NK-92 (cell line): Measurements from ENCODE around the gene SLC9C2.
"Not testable (repeated sequence)": the region's sequence is repeated elsewhere in the genome, so short reads cannot be mapped to it uniquely, and the experiment has no call there.

ENCODE experiments used
- DNase-seq: peaks from one replicate; lab custom pipeline; 2025; ENCODE audit not compliant: unreplicated experiment; lab: John Stamatoyannopoulos, UW

SLC9C2 gene, protein sequence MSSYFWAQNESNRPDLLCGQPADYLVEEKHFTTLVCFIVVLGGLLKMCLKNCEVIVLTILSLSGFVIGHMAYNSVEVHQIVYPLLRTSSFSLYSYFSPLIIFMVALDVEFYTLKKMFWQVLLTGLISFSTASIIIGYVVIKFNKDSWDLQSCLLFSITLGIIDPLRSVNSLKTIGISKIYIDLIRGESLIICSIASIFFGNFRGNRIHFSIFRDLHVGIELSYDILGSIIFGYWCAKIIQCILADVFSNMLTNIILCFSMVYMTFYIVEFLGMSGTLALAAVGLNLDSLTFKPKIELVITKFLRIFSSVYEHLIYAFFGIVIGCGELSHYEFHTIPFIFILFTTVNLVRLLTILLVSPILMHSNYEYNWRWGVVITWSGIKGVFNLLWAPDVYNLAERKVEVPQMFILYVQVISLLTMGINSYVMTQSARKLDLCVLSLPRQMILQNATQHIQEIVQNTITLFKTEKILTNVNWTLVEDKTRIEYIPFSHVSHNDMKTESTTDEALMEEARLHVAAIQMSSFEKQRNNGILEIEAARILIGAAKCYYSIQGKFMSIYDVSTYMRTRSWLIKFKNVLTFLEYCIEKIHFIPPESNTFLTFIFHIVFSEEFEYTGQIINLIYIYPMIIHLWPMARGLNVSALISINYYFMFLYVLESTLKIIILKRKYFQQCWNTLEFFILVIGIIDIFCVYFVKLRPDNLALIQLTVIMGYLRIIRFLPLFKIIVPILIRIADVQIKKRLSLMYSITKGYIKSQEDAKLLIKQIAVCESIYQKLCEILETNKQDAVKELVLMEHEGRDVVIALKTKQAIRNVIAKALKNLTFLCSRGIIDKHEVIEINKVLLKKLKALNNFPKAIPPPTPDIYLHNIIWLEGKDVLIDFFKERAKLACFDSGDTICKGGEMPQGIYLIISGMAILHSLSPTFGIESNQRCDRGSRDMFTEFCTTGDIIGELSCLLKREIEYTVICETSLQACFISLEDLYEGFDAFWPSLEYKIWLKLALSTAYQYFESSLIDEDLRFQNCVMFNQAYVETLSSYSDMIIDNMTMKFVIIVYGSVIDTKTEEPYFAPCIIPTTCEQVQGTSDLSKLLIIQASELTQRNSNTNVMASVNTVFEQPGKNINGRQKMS

DNA sequence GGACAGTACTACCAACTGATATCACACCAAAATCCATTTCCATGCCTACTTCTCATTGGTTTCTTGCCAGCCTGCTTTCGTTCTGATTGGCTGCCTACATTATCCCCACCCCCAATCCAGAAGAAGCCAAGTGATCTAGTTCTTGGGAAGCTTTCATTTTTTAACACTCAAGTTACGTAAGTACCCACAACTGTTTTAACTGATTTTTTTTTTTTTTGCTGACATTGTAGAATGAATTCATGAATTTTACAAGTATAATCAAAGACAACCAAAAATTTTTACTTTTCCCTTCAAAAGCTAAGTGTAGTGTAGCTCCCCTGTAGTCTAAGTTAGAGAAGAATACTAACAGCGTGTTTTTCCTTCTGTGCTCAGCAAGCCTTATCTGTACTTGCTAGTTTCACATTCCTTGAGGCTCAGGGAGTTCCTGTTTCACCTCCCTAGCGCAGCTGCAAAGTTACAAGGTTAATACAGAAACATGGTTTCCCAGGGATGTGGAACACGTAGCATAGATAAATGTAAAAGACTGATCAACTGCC is at the start of gene SLC9C2:
Gene SLC9C2, minus strand, starts transcription at position 17 of the 536 bp plus-strand sequence. CDS start 1,296 bp downstream, outside the sequence.
- no peak for DNase-seq

DNA sequence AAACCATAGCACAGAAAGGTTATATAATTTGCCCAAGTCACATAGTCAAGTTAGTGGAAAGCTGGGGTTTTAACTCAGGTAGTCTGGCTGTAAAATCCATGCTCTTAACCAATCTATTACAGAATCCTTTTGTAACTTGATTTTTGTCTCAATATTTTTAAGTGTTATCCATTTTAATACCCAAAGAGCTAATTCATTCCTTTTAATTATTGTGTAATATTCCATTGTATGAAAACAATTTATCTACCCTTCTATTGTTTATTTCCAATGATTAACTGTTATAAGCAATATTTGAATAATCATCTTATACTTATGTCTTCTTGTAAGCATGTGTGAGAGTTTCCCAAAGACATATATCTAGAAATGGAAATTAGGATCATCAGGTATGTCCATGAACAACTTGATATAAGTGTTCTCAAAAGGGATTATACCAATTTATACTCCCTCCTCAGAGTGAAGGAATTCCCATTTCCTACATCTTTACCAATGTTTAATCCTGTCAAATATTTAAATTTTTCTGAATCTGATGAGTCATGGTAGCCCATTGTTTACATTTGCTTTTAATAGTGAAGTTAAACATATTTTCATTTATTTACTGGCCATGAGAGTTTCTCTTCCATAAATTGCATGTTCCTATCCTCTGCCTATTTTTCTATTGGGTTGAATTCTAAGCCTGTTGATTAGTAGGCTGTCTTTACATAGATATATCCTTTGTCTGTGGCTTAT is 46.2 kb upstream of the SLC9C2 start:
- no peak for DNase-seq

DNA sequence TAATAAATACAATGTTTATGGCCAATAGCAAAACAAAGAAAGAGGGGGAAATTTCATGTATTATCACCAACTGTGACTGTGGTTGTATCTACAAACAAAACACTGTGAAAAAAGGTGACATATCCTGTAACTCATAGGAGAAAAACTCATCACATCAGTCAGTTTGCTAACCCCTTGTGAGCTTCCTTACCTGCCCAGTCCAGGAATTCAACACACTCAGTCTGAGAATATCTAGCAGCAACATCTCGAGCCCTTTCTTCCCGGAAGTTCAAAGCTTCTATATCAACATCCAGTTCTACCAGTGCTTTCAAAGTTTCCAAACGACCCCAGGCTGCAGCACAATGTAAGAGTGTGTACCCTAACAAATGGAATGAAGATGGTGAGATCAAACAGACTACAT is 43.8 kb upstream of the SLC9C2 start:
- no peak for DNase-seq

DNA sequence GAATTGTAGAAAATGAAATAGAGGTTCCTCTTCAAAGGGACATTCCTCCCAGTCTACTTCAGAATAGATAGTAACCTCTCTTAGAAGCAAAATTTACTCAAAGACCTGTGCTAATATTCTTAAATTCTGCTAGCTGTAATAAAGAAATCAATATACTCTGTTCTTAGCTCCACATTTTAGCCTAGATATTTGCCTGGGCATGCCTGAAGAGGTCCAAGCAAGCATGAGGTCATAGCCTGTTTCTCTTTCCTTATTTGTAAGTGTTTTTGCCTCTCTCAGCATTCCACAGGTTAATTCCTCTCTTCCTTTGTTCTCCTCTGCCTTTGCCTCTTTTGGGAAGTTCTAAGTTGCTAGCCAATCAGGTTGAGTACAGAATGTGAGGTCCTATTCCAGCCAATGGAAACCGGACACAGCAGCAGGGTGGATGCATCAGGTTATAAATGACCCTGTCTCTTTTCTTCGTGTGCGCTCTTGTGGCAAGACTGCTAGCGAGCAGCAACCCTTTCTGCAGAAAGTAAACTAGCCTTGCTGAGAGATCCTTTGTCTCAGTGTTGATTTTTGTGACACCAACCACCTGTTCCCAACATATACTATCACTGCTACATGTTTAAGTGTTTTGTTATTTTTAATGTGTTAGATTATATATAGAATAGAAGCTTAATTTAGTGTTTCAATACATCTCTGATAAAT is 39.7 kb upstream of the SLC9C2 start:
- not testable (repeated sequence) for DNase-seq

DNA sequence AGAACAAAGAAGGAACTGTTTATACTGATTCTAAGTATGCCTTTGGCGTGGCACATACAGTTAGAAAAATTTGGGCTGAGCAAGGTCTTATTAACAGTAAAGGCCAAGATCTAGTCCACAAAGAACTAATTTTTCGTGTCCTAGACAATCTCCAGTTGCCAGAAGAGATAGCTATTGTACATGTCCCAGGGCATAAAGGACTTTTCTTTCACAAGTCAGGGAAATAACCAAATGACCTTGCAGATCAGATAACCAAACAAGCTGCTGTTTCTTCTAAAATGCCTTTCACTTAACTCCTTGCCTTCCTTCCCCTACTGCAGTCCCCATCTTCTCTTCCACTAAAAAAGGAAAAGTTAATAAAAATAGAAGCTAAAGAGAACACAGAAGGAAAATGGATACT is 36.2 kb upstream of the SLC9C2 start:
- no peak for DNase-seq

DNA sequence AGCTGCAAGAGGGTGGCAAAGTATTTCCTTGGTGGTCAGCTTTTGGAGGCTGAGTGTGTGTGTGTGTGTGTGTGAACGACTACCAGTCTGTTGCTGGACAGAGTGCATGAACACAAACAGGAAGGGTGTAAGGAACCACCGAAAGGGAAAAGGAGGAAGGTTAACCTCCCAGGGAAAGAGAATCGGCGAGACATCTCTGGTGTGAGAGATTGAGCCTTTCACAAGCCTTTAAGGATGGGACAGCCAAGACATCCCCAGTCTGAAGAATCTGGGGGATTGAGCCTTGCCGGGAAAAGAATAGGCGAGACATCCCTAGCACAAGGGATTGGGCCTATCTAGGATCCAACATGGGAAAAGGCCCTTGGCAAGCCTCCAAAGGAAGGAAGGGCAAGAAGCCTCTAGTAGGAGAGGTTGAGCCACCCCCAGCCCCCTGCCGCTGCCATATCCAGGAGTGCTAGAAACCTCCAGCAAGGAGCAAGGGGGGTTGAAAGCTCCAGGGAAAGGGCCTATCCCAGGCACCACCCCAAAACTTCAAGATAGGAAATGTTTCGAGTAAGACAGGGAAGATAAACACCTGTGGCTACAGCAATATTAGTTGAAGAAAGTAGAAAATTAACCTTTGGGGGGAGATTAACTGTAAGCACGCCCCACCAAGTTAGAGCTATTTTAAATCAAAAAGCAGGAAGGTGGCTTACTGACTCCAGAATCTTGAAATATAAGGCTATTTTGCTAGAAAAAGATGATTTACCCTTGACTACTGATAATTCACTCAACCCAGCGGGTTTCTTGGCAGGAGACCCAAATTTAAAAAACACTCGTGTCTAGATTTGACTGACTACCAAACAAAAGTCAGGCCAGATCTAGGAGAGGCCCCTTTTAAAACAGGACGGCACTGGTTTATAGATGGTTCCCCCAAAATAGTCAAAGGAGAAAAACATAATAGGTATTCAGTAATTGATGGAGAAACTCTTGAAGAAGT is 35.5 kb upstream of the SLC9C2 start:
- no peak for DNase-seq

DNA sequence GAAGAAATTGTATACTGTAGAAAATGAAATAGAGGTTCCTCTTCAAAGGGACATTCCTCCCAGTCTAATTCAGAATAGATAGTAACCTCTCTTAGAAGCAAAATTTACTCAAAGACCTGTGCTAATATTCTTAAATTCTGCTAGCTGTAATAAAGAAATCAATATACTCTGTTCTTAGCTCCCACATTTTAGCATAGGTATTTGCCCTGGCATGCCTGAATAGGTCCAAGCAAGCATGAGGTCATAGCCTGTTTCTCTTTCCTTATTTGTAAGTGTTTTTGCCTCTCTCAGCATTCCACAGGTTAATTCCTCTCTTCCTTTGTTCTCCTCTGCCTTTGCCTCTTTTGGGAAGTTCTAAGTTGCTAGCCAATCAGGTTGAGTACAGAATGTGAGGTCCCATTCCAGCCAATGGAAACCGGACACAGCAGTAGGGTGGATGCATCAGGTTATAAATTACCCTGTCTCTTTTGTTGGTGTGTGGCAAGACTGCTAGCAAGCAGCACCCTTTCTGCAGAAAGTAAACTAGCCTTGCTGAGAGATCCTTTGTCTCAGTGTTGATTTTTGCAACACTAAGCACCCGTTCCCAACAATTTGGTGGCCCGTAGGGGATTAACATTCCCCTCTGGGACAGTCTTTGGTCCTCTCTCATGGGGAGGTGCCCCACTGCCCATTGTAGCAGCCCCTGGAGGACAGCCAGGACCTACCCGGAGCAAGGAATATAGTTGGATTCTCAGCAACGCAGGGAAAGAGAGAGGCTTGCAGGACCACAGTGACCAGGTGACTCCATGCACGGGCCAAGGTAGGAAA is 34.6 kb upstream of the SLC9C2 start:
- DNase-seq = not testable (repeated sequence)

DNA sequence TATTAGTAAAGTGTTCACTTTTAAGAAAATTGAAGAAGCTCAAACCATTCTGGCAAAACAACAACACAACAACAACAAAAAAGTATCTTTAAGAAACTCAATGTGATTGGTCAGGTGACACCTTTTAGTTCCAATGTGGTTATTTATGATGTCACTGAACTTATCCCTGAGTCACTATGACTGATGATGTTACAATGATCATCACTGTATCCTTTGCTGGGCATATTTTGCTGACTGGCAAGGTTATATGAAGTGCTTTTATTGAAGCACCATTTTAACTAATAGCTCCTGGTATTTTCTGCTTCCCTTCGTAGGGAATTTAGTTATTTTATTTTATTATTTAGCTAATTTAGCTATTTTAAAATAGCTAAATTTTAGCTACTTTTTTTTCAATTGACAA is 32.2 kb upstream of the SLC9C2 start, which contains the start of gene TEX50:
Gene TEX50, plus strand, starts transcription at position 223 of the 400 bp plus-strand sequence. CDS start 184 bp downstream, outside the sequence.
- no peak for DNase-seq

DNA sequence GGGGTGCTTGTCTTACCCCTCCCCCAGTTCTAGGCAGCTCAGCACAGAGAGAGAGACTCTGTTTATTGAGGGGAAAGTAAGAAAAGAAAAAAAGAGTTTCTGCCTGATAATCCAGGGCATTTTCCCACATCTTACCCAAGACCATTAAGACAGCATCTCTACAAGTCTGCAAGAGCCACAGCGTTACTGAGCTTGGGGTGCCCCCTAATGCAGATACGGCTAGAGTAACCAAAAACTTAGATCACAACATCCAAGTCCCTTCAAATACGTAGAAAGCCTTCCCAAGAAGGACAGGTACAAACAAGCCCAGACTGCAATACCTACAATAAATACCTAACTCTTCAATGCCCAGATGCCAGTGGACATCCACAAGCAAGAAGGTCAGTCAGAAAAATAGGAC is 26.0 kb upstream of the SLC9C2 start:
- DNase-seq = no peak

DNA sequence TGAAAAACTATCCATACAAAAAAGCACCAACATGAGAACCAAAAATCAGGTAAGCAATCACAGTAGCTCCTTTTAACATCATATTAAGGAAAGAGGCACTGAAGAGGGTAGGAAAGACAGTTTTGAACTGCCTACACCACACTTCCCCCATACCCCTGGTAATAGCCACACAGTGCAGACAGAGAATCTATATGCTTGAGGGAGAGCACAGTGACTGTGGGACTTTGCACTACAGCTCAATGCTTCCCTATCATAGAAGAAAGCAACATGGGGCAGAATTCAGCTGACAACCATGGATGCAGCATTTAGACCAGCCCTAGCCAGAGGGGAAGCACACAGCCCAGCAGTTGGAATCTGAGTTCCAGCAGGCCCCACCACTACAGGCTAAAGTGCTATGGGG is 24.4 kb upstream of the SLC9C2 start:
- no peak for DNase-seq

DNA sequence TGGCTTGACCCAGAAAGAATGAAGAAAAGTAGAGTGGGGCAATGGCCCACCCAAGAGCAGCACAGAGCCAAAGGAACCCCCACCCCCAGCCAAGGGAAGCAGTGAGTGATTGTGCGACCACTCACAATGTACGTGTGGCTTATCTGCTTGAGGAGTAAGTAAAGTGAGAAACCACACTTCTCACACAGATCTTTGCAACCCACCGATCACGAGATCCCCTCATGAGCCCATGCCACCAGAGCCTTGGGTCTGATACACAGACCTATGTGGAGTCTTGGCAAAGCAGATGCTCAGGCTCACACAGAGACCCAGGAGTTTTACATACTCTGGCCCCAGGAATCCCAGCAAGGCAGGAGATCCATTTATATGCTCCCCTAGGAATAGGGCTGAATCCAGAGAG is 14.0 kb upstream of the SLC9C2 start:
- no peak for DNase-seq

DNA sequence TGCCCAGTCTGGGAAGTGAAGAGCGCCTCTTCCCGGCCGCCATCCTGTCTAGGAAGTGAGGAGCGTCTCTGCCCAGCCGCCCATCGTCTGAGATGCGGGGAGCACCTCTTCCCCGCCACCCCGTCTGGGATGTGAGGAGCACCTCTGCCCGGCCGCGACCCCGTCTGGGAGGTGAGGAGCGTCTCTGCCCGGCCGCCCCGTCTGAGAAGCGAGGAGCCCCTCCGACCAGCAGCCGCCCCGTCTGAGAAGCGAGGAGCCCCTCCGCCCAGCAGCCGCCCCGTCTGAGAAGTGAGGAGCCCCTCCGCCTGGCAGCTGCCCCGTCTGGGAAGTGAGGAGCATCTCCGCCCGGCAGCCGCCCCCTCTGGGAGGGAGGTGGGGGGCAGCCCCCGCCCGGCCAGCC is 10.2 kb upstream of the SLC9C2 start:
- not testable (repeated sequence) for DNase-seq

DNA sequence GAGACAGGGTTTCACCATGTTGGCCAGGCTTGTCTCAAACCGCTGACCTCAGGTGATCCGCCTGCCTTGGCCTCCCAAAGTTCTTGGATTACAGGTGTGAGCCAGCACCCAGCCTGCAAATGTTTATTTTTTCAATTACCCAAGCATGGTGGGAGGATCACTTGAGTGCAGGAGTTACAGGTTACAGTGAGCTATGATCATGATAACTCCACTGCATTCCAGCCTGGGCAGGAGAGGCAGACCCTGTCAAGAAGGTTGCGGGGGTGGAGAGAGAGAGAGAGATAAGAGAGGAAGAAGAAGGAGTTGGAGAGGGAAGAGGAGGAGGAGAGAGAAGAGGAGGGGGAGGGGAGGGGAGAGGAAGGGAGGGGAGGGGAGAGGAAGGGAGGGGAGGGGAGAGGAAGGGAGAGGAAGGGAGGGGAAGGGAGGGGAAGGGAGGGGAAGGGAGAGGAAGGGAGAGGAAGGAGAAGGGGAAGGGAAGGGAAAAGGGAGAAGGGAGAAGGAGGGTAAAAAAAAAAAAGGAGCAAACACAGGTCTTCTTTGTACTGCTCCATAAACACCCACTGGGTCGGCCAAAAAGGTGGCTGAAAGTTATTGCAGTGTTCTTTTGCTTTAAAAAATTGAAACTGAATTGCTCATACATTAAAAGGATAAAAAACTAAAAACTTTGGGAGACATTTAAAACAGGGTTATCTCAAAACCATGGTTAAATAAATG is 5.8 kb upstream of the SLC9C2 start:
- no peak for DNase-seq

DNA sequence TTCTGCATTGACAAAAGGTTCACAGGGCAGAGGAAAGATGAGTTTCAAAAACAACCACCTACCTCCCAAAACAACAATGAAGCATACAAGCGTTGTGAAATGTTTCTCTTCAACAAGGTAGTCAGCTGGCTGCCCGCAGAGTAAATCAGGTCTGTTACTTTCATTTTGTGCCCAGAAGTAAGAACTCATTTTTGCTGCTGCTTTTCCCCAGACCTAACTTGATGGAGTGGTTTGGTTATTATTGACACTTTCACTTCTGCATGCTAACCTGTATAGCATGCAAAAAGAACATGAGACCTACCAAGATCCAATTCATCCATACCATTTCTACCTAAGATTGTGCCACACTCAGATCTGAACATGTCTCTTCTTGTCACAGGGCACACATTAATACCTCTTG is 1.3 kb downstream of the SLC9C2 start:
- DNase-seq = no peak

DNA sequence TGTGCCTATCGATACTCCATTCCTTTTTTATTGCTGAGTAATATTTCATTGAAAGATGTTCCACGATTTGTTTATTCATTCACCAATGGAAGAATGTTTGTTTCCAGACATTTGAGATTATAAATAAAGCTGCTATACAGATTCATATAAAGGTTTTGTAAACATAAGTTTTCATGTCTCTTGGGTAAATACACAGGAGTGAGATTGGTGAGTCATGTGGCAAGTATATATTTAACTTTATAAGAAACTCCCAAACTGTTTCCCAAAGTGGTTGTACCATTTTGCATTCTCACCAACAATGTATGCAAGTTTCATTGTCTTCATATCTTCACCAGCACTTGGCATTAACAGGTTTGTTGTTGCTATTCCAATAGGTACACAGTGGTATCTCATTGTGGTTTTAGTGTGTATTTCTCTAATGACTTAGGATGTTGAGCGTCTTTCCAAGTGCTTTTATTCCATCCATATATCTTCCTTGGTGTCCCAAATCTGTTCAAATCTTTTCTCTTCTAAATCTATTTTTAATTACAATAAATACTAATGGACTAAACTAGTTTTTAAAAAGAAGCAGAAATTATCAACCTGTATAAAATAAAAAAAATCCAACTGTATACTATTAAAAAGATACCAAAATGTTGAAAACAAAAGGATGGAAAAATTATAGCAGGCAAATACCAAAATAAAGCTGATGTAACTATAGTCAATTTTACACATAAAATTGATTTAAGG is 6.6 kb downstream of the SLC9C2 start:
- no peak for DNase-seq

DNA sequence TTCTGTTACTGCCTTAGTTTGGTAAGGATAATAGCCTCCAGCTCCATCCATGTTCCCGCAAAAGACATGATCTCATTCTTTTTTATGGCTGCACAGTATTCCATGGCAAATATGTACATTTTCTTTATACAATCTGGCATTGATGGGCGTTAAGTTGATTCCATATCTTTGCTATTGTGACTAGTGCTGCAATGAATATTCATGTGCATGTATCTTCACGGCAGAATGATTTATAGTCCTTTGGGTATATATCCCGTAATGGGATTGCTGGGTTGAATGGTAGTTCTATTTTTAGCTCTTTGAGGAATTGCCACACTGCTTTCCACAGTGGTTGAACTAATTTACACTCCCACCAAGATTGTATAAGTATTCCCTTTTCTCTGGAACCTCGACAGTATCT is 11.7 kb downstream of the SLC9C2 start:
- DNase-seq = not testable (repeated sequence)

DNA sequence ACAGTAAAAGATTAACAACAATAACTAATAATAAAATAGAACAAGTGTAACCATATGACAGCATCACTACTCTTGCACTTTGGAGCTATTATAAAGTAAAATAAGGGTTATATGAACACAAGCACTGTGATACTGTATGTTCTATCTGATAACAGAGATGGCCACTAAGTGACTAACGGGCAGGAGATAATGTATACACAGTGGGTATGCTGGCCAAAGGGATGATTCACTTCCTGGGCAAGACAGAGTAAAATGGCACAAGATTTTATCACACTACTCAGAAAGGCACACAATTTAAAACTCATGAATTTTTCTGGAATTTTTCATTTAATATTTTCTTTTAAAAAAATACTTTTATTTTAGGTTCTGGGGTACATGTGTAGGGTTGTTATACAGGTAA is 12.3 kb downstream of the SLC9C2 start:
- no peak for DNase-seq
